HepG2 (cell line): ENCODE results near the gene MBTPS1. TPM values are rescaled to one million over a fixed set of nuclear protein-coding genes. Genes with fewer than 3 reads are reported as not detected.

Experiments
- DR1 ChIP-seq: sonication (generic); formaldehyde crosslinking; IDR thresholded peaks from 2 replicates; pipeline ENCODE4 v1.8.0; 2021; ENCODE audit warnings: mild to moderate bottlenecking, missing genetic modification reagents, inconsistent platforms
- ETV5 ChIP-seq: IDR thresholded peaks from 2 replicates; pipeline ENCODE4 v1.6.1; 2018; ENCODE audit warnings: missing biosample characterization, missing genetic modification reagents, inconsistent platforms, borderline replicate concordance
- HHEX ChIP-seq: IDR thresholded peaks from 2 replicates; pipeline ENCODE4 v1.6.1; 2016; ENCODE audit warnings: control low read depth
- NR1H2 ChIP-seq: sonication (generic); formaldehyde crosslinking; IDR thresholded peaks from 2 replicates; pipeline ENCODE4 v1.8.1; 2022; ENCODE audit warnings: low read depth, missing genetic modification reagents, borderline replicate concordance
- NR2F1 ChIP-seq, 2 experiments: fragments of 450-650 bp in 1 of 2; formaldehyde crosslinking in 1 of 2; IDR thresholded peaks; 2 replicates each; pipeline versions ENCODE4 v1.5.0 to v1.6.1; 2016 to 2020; ENCODE audit warnings: mild to moderate bottlenecking in 1 of 2, missing compliant biosample characterization in 1 of 2, missing genetic modification reagents in 1 of 2, moderate library complexity in 1 of 2
- PHF20 ChIP-seq: sonication (generic); formaldehyde crosslinking; IDR thresholded peaks from 2 replicates; pipeline ENCODE4 v1.5.0; 2020; ENCODE audit warnings: mild to moderate bottlenecking, missing genetic modification reagents
- RFX1 ChIP-seq: fragments of 450-650 bp; IDR thresholded peaks from 2 replicates; pipeline ENCODE4 v1.6.1; 2017
- RFXANK ChIP-seq: IDR thresholded peaks from 2 replicates; pipeline ENCODE4 v1.6.1; 2016
- RXRB ChIP-seq: IDR thresholded peaks from 2 replicates; pipeline ENCODE4 v1.6.1; 2016; ENCODE audit warnings: borderline replicate concordance, missing genetic modification reagents, missing compliant biosample characterization
- SP140L ChIP-seq: sonication (generic); formaldehyde crosslinking; IDR thresholded peaks from 2 replicates; pipeline ENCODE4 v1.4.0; 2020; ENCODE audit warnings: missing genetic modification reagents, borderline replicate concordance
- XBP1 ChIP-seq: sonication (generic); formaldehyde crosslinking; IDR thresholded peaks from 2 replicates; pipeline ENCODE4 v1.5.0; 2020; ENCODE audit warnings: missing genetic modification reagents
- ZNF121 ChIP-seq: sonication (generic); formaldehyde crosslinking; IDR thresholded peaks from 2 replicates; pipeline ENCODE4 v1.5.0; 2020; ENCODE audit warnings: mild to moderate bottlenecking, missing genetic modification reagents
- ZNF20 ChIP-seq: sonication (generic); formaldehyde crosslinking; IDR thresholded peaks from 2 replicates; pipeline ENCODE4 v1.4.0; 2020; ENCODE audit warnings: mild to moderate bottlenecking, moderate library complexity, missing genetic modification reagents
- ZNF3 ChIP-seq: IDR thresholded peaks from 2 replicates; pipeline ENCODE4 v1.7.0; 2017; ENCODE audit warnings: inconsistent platforms
- ZNF383 ChIP-seq: sonication (generic); formaldehyde crosslinking; IDR thresholded peaks from 2 replicates; pipeline ENCODE4 v1.4.0; 2020; ENCODE audit warnings: missing genetic modification reagents, mild to moderate bottlenecking, borderline replicate concordance
- ZSCAN30 ChIP-seq: sonication (generic); formaldehyde crosslinking; IDR thresholded peaks from 2 replicates; pipeline ENCODE4 v1.5.0; 2020; ENCODE audit warnings: mild to moderate bottlenecking, missing genetic modification reagents
- polyA plus RNA-seq, 8 experiments: library from polyadenylated mRNA; depleted of rRNA in 3 of 8; stranded (reverse) in 7 of 8; unstranded in 1 of 8; fragments of >200 nt; fragmentation: Illumina TruSeq in 4 of 8; extraction: Trizol in 4 of 8; gene quantifications; 2 replicates each; pipeline versions ENCODE4 v1.2.1 to v1.2.3, GENCODE V29; 2011 to 2016; ENCODE audit warnings: low read depth in 4 of 8, missing spikeins in 1 of 8, mixed read lengths in 1 of 8; ENCODE audit not compliant: insufficient read depth in 1 of 8
- total RNA-seq, 5 experiments: library from RNA; depleted of rRNA; stranded (reverse); fragments of >200 nt; fragmentation: Illumina TruSeq; extraction: Trizol; gene quantifications; 2 replicates each; pipeline ENCODE4 v1.2.3, GENCODE V29; 2016; ENCODE audit warnings: low read depth in 1 of 5
- TF ChIP-seq, protein P1 (sequence below), 2 experiments: sonication (generic) in 1 of 2; formaldehyde crosslinking in 1 of 2; IDR thresholded peaks; 2 replicates each; pipeline versions ENCODE4 v1.6.1 to v1.9.0; 2014 to 2022; ENCODE audit warnings: antibody characterized with exemption in 1 of 2, borderline replicate concordance in 1 of 2, inconsistent platforms in 1 of 2, low read depth in 1 of 2, missing genetic modification reagents in 1 of 2
- TF ChIP-seq, protein P2 (sequence below): sonication (generic); formaldehyde crosslinking; IDR thresholded peaks from 2 replicates; pipeline ENCODE4 v1.4.0; 2020; ENCODE audit warnings: missing genetic modification reagents, borderline replicate concordance
- TF ChIP-seq, protein P3 (sequence below): sonication (generic); formaldehyde crosslinking; IDR thresholded peaks from 2 replicates; pipeline ENCODE4 v1.4.0; 2020; ENCODE audit warnings: missing genetic modification reagents
- TF ChIP-seq, protein P4 (sequence below): IDR thresholded peaks from 2 replicates; pipeline ENCODE4 v1.6.1; 2016; ENCODE audit warnings: low read depth

Gene MBTPS1
- total and polyA plus RNA-seq, 2 of the 13 experiments (the other 11 are each of a cell fraction or from before 2014, with no cell fraction given) = 56.7 to 91.3 TPM

DNA sequence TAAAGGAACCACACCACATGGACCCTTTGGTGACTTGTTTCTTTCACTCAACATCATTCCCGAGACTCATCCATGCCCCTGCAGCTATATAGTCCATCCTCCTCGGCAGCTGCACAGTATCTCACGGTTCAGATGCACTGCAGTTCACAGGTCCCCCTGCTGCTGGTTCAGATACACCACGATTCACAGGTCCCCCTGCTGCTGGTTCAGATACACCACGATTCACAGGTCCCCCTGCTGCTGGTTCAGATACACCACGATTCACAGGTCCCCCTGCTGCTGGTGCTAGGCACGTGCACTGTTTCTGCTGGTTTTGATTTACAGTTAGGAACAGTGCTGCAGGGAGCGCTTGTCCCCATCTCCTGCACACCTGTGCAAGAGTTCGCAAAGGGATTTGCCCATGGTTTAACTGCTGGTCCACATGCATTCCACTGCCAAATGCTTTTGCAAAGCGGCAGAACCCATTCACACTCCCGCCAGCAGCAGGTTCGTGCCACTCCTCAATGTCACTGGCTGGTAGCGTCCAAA lies 24.5 kb upstream of the MBTPS1 start (continued):
- TF ChIP-seq, protein P1, sequence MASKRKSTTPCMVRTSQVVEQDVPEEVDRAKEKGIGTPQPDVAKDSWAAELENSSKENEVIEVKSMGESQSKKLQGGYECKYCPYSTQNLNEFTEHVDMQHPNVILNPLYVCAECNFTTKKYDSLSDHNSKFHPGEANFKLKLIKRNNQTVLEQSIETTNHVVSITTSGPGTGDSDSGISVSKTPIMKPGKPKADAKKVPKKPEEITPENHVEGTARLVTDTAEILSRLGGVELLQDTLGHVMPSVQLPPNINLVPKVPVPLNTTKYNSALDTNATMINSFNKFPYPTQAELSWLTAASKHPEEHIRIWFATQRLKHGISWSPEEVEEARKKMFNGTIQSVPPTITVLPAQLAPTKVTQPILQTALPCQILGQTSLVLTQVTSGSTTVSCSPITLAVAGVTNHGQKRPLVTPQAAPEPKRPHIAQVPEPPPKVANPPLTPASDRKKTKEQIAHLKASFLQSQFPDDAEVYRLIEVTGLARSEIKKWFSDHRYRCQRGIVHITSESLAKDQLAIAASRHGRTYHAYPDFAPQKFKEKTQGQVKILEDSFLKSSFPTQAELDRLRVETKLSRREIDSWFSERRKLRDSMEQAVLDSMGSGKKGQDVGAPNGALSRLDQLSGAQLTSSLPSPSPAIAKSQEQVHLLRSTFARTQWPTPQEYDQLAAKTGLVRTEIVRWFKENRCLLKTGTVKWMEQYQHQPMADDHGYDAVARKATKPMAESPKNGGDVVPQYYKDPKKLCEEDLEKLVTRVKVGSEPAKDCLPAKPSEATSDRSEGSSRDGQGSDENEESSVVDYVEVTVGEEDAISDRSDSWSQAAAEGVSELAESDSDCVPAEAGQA (IDR thresholded peaks at IDR 0.05; ENCODE audit: low read depth) = no peak
- TF ChIP-seq, protein P1 (CRISPR knock-in tag; IDR thresholded peaks at IDR 0.05; ENCODE audit: borderline replicate concordance) = no peak
- TF ChIP-seq, protein P2, sequence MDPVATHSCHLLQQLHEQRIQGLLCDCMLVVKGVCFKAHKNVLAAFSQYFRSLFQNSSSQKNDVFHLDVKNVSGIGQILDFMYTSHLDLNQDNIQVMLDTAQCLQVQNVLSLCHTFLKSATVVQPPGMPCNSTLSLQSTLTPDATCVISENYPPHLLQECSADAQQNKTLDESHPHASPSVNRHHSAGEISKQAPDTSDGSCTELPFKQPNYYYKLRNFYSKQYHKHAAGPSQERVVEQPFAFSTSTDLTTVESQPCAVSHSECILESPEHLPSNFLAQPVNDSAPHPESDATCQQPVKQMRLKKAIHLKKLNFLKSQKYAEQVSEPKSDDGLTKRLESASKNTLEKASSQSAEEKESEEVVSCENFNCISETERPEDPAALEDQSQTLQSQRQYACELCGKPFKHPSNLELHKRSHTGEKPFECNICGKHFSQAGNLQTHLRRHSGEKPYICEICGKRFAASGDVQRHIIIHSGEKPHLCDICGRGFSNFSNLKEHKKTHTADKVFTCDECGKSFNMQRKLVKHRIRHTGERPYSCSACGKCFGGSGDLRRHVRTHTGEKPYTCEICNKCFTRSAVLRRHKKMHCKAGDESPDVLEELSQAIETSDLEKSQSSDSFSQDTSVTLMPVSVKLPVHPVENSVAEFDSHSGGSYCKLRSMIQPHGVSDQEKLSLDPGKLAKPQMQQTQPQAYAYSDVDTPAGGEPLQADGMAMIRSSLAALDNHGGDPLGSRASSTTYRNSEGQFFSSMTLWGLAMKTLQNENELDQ (CRISPR knock-in tag) = no peak
- TF ChIP-seq ZNF3 (CRISPR knock-in tag) = no peak
- TF ChIP-seq RFX1 = no peak
- no peak for TF ChIP-seq NR1H2
- TF ChIP-seq, protein P3, sequence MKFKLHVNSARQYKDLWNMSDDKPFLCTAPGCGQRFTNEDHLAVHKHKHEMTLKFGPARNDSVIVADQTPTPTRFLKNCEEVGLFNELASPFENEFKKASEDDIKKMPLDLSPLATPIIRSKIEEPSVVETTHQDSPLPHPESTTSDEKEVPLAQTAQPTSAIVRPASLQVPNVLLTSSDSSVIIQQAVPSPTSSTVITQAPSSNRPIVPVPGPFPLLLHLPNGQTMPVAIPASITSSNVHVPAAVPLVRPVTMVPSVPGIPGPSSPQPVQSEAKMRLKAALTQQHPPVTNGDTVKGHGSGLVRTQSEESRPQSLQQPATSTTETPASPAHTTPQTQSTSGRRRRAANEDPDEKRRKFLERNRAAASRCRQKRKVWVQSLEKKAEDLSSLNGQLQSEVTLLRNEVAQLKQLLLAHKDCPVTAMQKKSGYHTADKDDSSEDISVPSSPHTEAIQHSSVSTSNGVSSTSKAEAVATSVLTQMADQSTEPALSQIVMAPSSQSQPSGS (CRISPR knock-in tag) = no peak
- no peak for TF ChIP-seq ZNF383 (CRISPR knock-in tag)
- TF ChIP-seq ETV5 = no peak
- no peak for TF ChIP-seq RFXANK (CRISPR knock-in tag)
- TF ChIP-seq ZNF20 (CRISPR knock-in tag) = no peak
- TF ChIP-seq PHF20 (CRISPR knock-in tag) = no peak
- TF ChIP-seq NR2F1 (CRISPR knock-in tag; IDR thresholded peaks at IDR 0.05) = no peak
- no peak for TF ChIP-seq HHEX (CRISPR knock-in tag)
- no peak for TF ChIP-seq XBP1 (CRISPR knock-in tag)
- no peak for TF ChIP-seq ZSCAN30 (CRISPR knock-in tag)
- no peak for TF ChIP-seq ZNF121
- TF ChIP-seq, protein P4, sequence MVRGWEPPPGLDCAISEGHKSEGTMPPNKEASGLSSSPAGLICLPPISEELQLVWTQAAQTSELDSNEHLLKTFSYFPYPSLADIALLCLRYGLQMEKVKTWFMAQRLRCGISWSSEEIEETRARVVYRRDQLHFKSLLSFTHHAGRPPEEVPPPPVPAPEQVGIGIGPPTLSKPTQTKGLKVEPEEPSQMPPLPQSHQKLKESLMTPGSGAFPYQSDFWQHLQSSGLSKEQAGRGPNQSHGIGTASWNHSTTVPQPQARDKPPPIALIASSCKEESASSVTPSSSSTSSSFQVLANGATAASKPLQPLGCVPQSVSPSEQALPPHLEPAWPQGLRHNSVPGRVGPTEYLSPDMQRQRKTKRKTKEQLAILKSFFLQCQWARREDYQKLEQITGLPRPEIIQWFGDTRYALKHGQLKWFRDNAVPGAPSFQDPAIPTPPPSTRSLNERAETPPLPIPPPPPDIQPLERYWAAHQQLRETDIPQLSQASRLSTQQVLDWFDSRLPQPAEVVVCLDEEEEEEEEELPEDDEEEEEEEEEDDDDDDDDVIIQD (CRISPR knock-in tag) = no peak
- TF ChIP-seq DR1 (CRISPR knock-in tag) = 0 out of 2 replicates have a peak, but pooled peaks have one; percentile 45
- TF ChIP-seq SP140L (CRISPR knock-in tag) = no peak
- TF ChIP-seq RXRB = no peak
